HG02763 (cell line): ENCODE measurements around the gene FBXO41.
"Not testable (repeated sequence)": the region's sequence is repeated elsewhere in the genome, so short reads cannot be mapped to it uniquely, and the experiment has no call there.

Experiments used
- ATAC-seq: cut with Tn5 transposase; IDR thresholded peaks from one replicate; pipeline ENCODE4 v1.9.1; 2021; ENCODE audit warnings: mild to moderate bottlenecking, moderate library complexity; ENCODE audit not compliant: unreplicated experiment

The FBXO41 gene

GRCh38 chr2:73262691-73263429, 21.4 kb downstream of the FBXO41 start:
- ATAC-seq: not testable (repeated sequence)

- no peak for ATAC-seq
These were observed 22.1 kb downstream of the FBXO41 start for GRCh38 chr2:73262108-73262651.

- no peak for ATAC-seq
These were observed 23.8 kb downstream of the FBXO41 start for GRCh38 chr2:73260338-73260984.

GRCh38 chr2:73259704-73260337, 24.5 kb downstream of the FBXO41 start:
- ATAC-seq: no peak

GRCh38 chr2:73259276-73259675, 25.0 kb downstream of the FBXO41 start:
- no peak for ATAC-seq

GRCh38 chr2:73258913-73259215, 25.4 kb downstream of the FBXO41 start:
- no peak for ATAC-seq

GRCh38 chr2:73258186-73258912, 25.9 kb downstream of the FBXO41 start:
- no peak for ATAC-seq

GRCh38 chr2:73257425-73258125, 26.7 kb downstream of the FBXO41 start:
- no peak for ATAC-seq

- ATAC-seq: no peak
These were observed 27.3 kb downstream of the FBXO41 start for GRCh38 chr2:73257021-73257420.

GRCh38 chr2:73256618-73256922, 27.7 kb downstream of the FBXO41 start:
- no peak for ATAC-seq

- no peak for ATAC-seq
These were observed 28.2 kb downstream of the FBXO41 start for GRCh38 chr2:73255907-73256617.

- no peak for ATAC-seq
These were observed 29.2 kb downstream of the FBXO41 start for GRCh38 chr2:73255007-73255644.

- ATAC-seq: no peak
These were observed 29.8 kb downstream of the FBXO41 start for GRCh38 chr2:73254343-73255006.

GRCh38 chr2:73253901-73254300, 30.4 kb downstream of the FBXO41 start:
- no peak for ATAC-seq

GRCh38 chr2:73253400-73253799, 30.9 kb downstream of the FBXO41 start:
- ATAC-seq: no peak

GRCh38 chr2:73252238-73253027, 31.8 kb downstream of the FBXO41 start:
- ATAC-seq: no peak

- no peak for ATAC-seq
These were observed 33.1 kb downstream of the FBXO41 start for GRCh38 chr2:73250872-73251846.
